HG03060 (cell line): Measurements from ENCODE around the gene EPB41L1.

Experiments used
- ATAC-seq: cut with Tn5 transposase; IDR thresholded peaks from one replicate; pipeline ENCODE4 v1.9.1; 2021; ENCODE audit warnings: low read depth, moderate number of reproducible peaks; ENCODE audit not compliant: unreplicated experiment

EPB41L1 gene

GRCh38 chr20:36153204-36153603 lies 1.3 kb upstream of the EPB41L1 start:
- ATAC-seq, result no peak

- ATAC-seq, result no peak
Observed at GRCh38 chr20:36153736-36154699, 522 bp upstream of the EPB41L1 start.

DNA sequence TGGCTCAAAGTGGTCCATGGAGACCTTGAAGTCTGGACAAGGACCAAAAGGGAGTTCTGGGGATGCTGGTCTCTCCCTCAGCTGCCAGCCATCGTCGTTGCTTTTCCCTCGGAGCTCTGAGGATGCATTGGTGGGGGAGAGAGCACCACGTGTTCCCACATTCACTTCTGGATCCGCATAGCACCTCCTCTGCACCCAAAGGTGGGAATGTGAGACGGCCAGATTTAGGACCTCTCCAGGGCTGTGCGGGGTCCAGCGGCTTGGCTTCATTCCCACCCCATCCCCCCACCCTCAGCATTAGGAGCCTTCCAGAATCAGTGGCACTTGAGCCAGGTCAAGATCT lies 1.1 kb downstream of the EPB41L1 start:
- no peak for ATAC-seq

DNA sequence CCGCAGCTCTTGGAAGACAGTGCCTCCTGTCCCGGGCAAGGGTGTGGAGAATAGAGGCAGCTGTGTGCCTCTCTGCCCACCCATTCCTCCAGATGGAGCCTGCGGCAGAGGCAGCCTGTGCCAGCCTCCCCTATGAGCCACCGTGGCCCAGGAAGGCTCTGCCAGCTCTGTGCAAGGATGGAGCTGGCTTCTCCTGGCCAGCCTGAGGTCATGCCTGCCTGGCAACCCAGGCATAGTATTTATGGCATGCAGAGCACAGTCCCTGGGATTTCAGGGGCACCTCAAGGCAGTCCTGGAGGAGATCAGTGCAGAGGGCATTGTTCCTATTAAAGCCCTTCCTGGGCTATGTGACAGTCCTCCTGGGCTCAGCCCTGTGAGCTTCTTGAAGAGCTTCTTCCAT lies 1.5 kb downstream of the EPB41L1 start:
- ATAC-seq, result no peak

GRCh38 chr20:36157610-36158009 lies 3.1 kb downstream of the EPB41L1 start:
- no peak for ATAC-seq

DNA sequence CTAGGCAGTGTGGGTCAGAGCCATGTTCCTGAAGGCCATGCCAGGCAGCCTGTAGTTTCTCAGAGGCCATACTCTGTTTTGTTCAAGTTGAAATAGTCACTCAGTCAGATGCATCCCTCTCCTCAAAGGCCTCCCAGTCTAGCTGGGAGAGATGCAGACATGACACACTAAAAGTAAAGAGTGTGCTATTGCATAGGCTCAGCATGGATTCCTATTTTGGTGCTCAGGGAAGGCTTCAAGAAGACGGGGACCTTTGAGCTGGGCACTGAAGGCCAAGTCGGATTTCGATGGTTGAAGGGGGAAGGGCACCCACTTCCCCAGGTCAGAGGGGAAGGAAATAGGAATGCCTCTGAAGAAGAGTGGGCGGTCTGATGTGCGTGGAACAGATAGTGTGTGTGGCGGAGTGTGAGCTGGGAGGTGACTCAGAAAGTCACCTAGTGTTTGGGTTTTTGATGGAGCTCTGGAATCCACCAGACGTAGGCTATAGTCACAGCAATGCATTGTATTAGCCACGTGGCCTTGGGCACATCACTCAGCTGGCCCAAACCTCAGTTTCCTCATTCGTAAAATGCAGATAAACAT lies 3.7 kb downstream of the EPB41L1 start:
- ATAC-seq, result no peak

GRCh38 chr20:36159833-36160232 lies 5.3 kb downstream of the EPB41L1 start:
- ATAC-seq, result no peak

DNA sequence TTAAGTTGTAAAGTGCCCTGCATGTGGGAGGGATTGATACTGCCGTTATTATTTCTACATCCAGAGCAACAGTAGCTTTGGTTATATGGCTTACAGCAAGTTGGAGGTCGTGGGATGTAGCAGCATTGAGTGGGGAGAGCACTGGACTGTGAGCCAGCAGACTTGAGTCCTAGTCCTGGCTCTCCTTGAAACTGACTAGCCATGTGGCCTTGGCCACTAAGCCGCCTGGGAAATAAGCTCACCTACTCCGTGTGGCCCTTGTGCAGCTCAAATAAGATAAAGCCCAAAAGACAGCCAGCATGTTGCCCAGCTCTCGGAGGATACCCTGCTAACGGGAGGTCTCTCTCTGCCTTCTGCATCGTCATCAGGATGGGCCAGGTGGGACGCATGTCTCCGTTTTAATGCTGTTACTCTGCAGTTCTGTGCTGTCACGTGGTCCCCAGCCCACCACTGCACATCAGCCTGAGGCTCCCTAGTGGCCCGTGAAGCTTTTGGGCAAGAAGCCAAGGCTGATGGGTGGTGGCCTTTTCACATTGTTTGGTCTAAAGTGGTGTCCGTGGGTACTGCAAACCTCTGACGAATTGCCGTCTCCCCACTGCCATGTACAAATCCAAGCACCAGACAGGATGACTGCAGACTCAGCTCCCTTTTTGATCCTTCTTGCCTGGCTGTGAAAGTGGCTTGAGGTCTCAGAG lies 7.9 kb downstream of the EPB41L1 start:
- ATAC-seq, result no peak

- ATAC-seq, result no peak
Observed at GRCh38 chr20:36167902-36168503, 13.5 kb downstream of the EPB41L1 start.

- ATAC-seq, result no peak
Observed at GRCh38 chr20:36170542-36171215, 16.1 kb downstream of the EPB41L1 start.

- no peak for ATAC-seq
Observed at GRCh38 chr20:36173451-36173933, 19.0 kb downstream of the EPB41L1 start.

DNA sequence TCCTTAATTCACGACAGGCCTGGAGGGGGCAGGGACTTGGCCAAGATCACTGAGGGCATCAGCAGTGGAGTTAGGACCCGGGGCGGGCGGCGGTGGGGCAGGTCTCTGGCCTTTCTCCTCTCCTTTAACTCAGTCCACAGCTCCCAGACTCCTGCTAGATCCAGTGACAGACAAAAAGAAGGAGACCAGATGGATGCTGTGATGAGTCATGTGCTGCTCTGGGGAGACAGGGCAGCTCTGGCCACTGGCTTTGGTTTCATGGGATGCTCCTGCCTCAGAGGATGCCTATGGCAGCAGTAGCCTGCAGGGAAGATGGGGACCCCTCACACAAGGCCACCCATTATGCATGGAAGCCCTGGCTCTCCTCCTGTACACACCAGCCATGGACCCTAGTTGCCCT lies 20.5 kb downstream of the EPB41L1 start:
- no peak for ATAC-seq

GRCh38 chr20:36175475-36175995 lies 21.0 kb downstream of the EPB41L1 start:
- ATAC-seq, result no peak

- ATAC-seq, result no peak
Observed at GRCh38 chr20:36177716-36178115, 23.2 kb downstream of the EPB41L1 start.

DNA sequence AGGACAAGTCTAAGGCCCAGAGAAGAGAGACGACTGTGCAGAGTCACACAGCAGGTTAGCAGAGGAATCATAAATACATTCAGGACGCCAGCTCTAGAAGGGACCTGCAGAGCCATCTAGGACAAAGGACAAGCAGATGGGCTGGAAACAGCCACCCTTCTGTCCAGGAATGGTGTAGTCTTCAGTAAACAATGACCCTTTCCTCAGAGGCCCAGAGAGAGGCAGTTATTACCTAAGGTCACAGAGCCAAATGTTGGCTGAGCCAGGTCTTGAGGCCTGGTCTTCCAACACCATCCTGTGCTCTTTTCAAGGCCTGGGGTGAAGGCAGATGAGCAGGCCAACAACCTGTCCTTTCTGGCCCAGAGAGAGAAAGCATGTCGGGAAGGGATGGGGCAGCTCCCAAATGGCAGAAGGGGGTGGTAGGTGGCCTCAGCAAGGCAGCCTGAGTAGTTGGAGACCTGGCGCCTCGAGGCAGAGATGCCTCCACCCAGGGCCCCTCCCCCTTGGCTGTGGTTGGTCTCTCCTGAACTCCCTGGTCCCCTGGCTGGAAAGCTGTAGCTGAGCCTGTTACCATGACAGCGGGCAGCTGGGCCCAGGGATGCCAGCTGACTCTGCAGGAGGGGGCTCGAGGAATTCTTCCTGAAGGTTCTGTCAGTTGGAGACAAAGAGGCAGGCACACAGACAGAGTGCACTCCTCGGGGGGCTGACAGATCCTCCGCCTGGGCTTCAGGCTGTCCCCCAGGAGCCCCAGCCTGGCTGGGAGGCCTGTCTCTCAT lies 24.8 kb downstream of the EPB41L1 start:
- ATAC-seq, result no peak

DNA sequence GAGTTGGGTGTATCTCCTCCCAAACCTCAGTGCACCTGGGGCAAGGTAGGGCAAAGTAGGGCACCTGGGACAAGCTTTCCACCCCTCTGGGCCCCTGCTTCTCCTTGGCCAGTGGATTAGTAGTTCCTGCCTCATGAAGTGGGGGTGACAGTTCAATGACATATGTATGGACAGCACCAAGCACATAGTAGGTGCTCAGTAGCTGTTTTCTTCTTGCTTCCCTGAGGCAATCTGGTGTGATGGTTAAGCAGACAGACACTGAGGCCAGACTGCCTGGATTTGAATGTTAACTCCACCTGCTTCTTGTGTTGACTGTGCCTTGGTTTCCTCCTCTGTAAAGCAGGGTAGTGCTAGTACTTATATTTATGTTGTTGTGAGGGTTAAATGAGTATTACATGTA lies 25.8 kb downstream of the EPB41L1 start:
- ATAC-seq, result no peak

DNA sequence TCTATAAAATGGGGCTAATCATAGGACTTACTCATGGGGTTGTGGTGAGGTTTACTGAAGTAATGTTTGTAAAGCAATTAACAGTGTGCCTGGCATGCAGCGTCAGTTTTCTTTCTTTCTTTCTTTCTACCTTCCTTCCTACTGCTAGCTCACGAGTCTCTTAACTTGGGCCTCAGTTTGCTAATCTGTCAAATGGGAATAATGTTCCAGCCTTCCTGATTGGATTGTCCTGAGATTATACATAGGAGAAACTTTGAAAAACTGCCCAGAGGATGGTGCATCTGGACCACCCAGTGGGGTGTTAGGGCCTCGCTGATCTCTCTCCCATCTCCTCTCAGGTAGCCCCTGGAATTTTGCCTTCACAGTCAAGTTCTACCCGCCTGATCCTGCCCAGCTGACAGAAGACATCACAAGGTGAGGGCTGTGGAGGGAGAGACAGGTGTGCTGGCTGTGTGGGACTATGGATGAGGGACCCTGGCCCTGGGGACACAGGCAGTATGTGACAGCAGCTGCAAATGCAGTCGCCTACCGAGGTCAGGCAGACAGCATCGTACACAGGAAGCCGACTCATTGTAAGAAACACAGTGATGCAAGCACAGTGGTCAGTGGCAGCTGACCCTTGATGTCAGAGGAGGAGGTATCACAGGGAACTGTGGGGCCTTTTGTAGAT lies 27.5 kb downstream of the EPB41L1 start:
- ATAC-seq, result no peak

- no peak for ATAC-seq
Observed at GRCh38 chr20:36182604-36183154, 28.1 kb downstream of the EPB41L1 start.
